Endothelial cell of umbilical vein (primary cell): ENCODE results near the gene BTBD19. TPM values are rescaled to one million over a fixed set of nuclear protein-coding genes. Genes with fewer than 3 reads are reported as not detected.

Experiments used
- BruUV-seq: library from RNA; stranded (reverse); fragments of 400-500 nt; replicated peaks from 2 replicates; lab custom pipeline; 2021; lab: Mats Ljungman, UMichigan
- CTCF ChIA-PET: fragments of 300-600, 350-600 bp; sonication (Branson Sonifier 250); formaldehyde crosslinking; loops from one replicate; lab custom pipeline; 2021; ENCODE audit warnings: antibody characterized with exemption, inconsistent platforms; lab: Charles Lee
- POLR2A ChIA-PET: fragments of 300-600, 350-600 bp; sonication (Branson Sonifier 250); formaldehyde crosslinking; loops from one replicate; lab custom pipeline; 2021; ENCODE audit warnings: antibody characterized with exemption, inconsistent platforms; lab: Charles Lee
- DNase-seq: peaks from one replicate; pipeline ENCODE4 v3.0.0-alpha.2; 2011; ENCODE audit warnings: low read depth, low spot score
- FAIRE-seq: peaks from 2 replicates; lab custom pipeline; 2011; peaks lifted over from hg19 to GRCh38; lab: Jason Lieb, UNC
- H2AFZ ChIP-seq: 2 replicates; pipeline ENCODE4 v1.6.0; 2012; ENCODE audit warnings: low read depth, low read length, control low read depth, inconsistent platforms
- H3K27ac ChIP-seq: 2 replicates; pipeline ENCODE4 v1.5.1; 2011; ENCODE audit warnings: low read depth, mild to moderate bottlenecking, control low read depth, low read length, moderate library complexity; ENCODE audit not compliant: insufficient read depth
- H3K27me3 ChIP-seq, 2 experiments: 2 replicates each; pipeline versions ENCODE4 v1.6.0 to v1.6.1; 2011; ENCODE audit warnings: low read length in 2 of 2, mixed read lengths in 1 of 2; ENCODE audit not compliant: control insufficient read depth in 2 of 2, insufficient read depth in 2 of 2
- H3K36me3 ChIP-seq, 2 experiments: 2 replicates in 1 of 2; 3 replicates in 1 of 2; pipeline ENCODE4 v1.5.1; 2011; ENCODE audit warnings: low read length in 2 of 2, mild to moderate bottlenecking in 1 of 2, moderate library complexity in 1 of 2; ENCODE audit not compliant: control insufficient read depth in 2 of 2, insufficient read depth in 2 of 2; ENCODE audit errors: extremely low read depth in 1 of 2
- H3K4me1 ChIP-seq: 3 replicates; pipeline ENCODE4 v1.5.1; 2011; ENCODE audit warnings: mild to moderate bottlenecking, low read length; ENCODE audit not compliant: control insufficient read depth, insufficient read depth; ENCODE audit errors: extremely low read depth
- H3K4me2 ChIP-seq: 2 replicates; pipeline ENCODE4 v1.6.1; 2011; ENCODE audit warnings: low read length, control low read depth, mixed read lengths; ENCODE audit not compliant: insufficient read depth
- H3K4me3 ChIP-seq, 3 experiments: fragments of 200-600 bp in 1 of 3; sonication (generic), shearing (Covaris generic) in 1 of 3; replicated peaks in 1 of 3; 2 replicates each; pipeline ENCODE4 v1.5.1; 2011 to 2016; ENCODE audit warnings: control low read depth in 3 of 3, low read length in 3 of 3, mild to moderate bottlenecking in 2 of 3, inconsistent platforms in 1 of 3, low read depth in 1 of 3, moderate library complexity in 1 of 3; ENCODE audit not compliant: insufficient read depth in 1 of 3
- H3K79me2 ChIP-seq: 2 replicates; pipeline ENCODE4 v1.6.0; 2012; ENCODE audit warnings: low read length, inconsistent platforms; ENCODE audit not compliant: control insufficient read depth, insufficient read depth
- H3K9ac ChIP-seq: replicated peaks from 2 replicates; pipeline ENCODE3; 2011; ENCODE audit warnings: low read length, control low read depth; ENCODE audit not compliant: insufficient read depth; ENCODE audit errors: extremely low read depth
- H3K9me1 ChIP-seq: replicated peaks from 3 replicates; pipeline ENCODE4 v1.6.0; 2011; ENCODE audit warnings: mild to moderate bottlenecking, low read length; ENCODE audit not compliant: control insufficient read depth, insufficient read depth; ENCODE audit errors: extremely low read depth
- H3K9me3 ChIP-seq: replicated peaks from 2 replicates; pipeline ENCODE4 v1.5.1; 2012; ENCODE audit warnings: low read length, inconsistent platforms; ENCODE audit not compliant: control insufficient read depth, insufficient read depth
- H4K20me1 ChIP-seq: replicated peaks from 2 replicates; pipeline ENCODE3; 2011; ENCODE audit warnings: mild to moderate bottlenecking, low read length; ENCODE audit not compliant: control insufficient read depth, insufficient read depth; ENCODE audit errors: extremely low read depth
- FOS ChIP-seq: IDR thresholded peaks from 2 replicates; pipeline ENCODE4 v1.6.1; 2011; ENCODE audit warnings: mild to moderate bottlenecking, low read length, moderate library complexity, borderline replicate concordance; ENCODE audit not compliant: insufficient read depth
- GATA2 ChIP-seq: IDR thresholded peaks from 2 replicates; pipeline ENCODE4 v1.7.0; 2011; ENCODE audit warnings: low read depth, mild to moderate bottlenecking, moderate library complexity, mixed read lengths, low read length; ENCODE audit not compliant: insufficient read length, insufficient read depth
- MAX ChIP-seq: IDR thresholded peaks from 2 replicates; pipeline ENCODE4 v1.6.1; 2011; ENCODE audit not compliant: insufficient read depth, insufficient read length
- MYC ChIP-seq: IDR thresholded peaks from one replicate; pipeline ENCODE4 v1.6.1; 2011; ENCODE audit warnings: mild to moderate bottlenecking, low read depth, low read length
- POLR2A ChIP-seq: IDR thresholded peaks from 2 replicates; pipeline ENCODE4 v1.6.1; 2012; ENCODE audit warnings: low read depth, mild to moderate bottlenecking, control low read depth, low read length
- POLR2AphosphoS5 ChIP-seq: IDR thresholded peaks from 2 replicates; pipeline ENCODE4 v1.6.1; 2012; ENCODE audit warnings: low read depth, mild to moderate bottlenecking, control low read depth, low read length, moderate library complexity; ENCODE audit not compliant: insufficient read depth
- dilution Hi-C: fragments of 300-500 bp; cut with MboI; formaldehyde crosslinking; loops from one replicate; pipeline ENCODE4 v1.15.0; 2019; ENCODE audit warnings: low sequenced_read_pairs; ENCODE audit not compliant: extremely low pct_ligation_motif_present
- intact Hi-C: fragments of 100-400 bp; cut with micrococcal nuclease; formaldehyde crosslinking; loops from one replicate; pipeline ENCODE4 v1.10.0; 2022
- polyA plus RNA-seq, 4 experiments: library from polyadenylated mRNA; depleted of rRNA in 3 of 4; stranded (reverse) in 3 of 4; unstranded in 1 of 4; fragments of >200 nt; gene quantifications; 2 replicates each; pipeline versions ENCODE4 v1.2.1 to v1.2.3, GENCODE V29; 2011 to 2012; ENCODE audit warnings: missing spikeins in 1 of 4
- total RNA-seq: library from RNA; stranded (reverse); gene quantifications from 2 replicates; pipeline ENCODE4 v1.2.3, GENCODE V29; 2021

BTBD19 gene
- total and polyA plus RNA-seq, 2 donors (not counting 3 experiments of a cell fraction or from before 2014, with no cell fraction given): 69.9 to 97.9 TPM

- CTCF ChIA-PET: interaction anchor here (0.6 to 7.1 kb wide), 9 partner anchors 10 to 191 kb away, joined by 3 to 57 read pairs (median 6); partner anchors contain the start of genes BEST4, BTBD19, HECTD3 and PLK3
- no peaks in the 10 kb centered on the region for H3K9me1 ChIP-seq
- FAIRE-seq (peak; percentile 98), DNase-seq (peak; percentile 82)
- peak overlapping the region; percentile 5 to 62 (median 17) for H3K4me3 ChIP-seq
- H3K4me1 ChIP-seq: peaks cover 10% of the 10 kb centered on the region
- H3K27ac ChIP-seq: peak overlapping the region; percentile 91
- peak overlapping the region; percentile 90 for H3K9ac ChIP-seq
- H3K4me2 ChIP-seq: peak overlapping the region; percentile 86
- no peaks in the 10 kb centered on the region for H3K27me3 ChIP-seq
- no peaks in the 10 kb centered on the region for H3K9me3 ChIP-seq
- no peaks in the 10 kb centered on the region for H4K20me1 ChIP-seq
- TSS peak; percentile 99 for BruUV-seq
- intact Hi-C loops (loop anchor here (1.0 kb wide), 5 partner anchors 8 to 89 kb away; partner anchors contain the start of gene DYNLT4), dilution Hi-C loops (no loop called here)
- H2AFZ ChIP-seq: peak overlapping the region; percentile 52
- H3K36me3 ChIP-seq: peaks cover 7% of the 10 kb centered on the region in 2 experiments
- TF ChIP-seq MAX (no peak), GATA2 (peak; percentile 40), FOS (no peak), POLR2AphosphoS5 (peak; percentile 100), POLR2A (peak; percentile 100), MYC (no peak)
- no peaks in the 10 kb centered on the region for H3K79me2 ChIP-seq
- POLR2A ChIA-PET: interaction anchor here (0.6 to 7.3 kb wide), 20 partner anchors 11 to 520 kb away, joined by 3 to 97 read pairs (median 5); partner anchors contain the start of genes BEST4, BTBD19, DYNLT4 and EIF2B3
These were observed 11.4 kb downstream of the BTBD19 start for GRCh38 chr1:44819608-44820327.
